ENCODE data around the gene THEMIS2.

Gene THEMIS2

DNA sequence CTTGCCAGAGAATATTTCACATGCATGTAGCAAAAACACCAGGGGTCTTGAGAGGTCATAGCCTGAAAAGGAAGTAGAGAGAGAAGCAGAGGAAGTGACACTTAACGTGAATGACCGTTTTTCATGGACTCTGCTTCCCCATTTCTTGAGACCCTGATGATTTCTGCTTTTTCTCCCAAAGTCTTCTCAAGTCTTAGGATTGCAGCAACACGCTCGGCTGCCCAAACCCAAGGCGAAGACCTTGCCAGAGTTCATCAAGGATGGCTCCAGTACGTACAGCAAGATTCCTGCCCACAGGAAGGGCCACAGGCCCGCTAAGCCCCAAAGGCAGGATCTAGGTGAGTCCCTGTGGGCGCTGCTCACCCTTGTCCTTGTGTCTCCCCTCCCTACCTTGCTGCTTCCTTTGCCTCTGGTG is 12.8 kb downstream of the THEMIS2 start:
- Histone ChIP-seq H3K36me3 (ENCODE audit: control insufficient read depth in 2 of 2, insufficient read depth in 2 of 2, low read length in 2 of 2) (peaks cover 16 to 19% of the 10 kb centered on the region in 2 donors), H3K4me3 (ENCODE audit: low read length in 2 of 2) (no peak overlapping the region), H3K27ac (ENCODE audit: low read depth in 2 of 2, low read length in 2 of 2) (peak overlapping the region; percentile 69 to 75)

GRCh38 chr1:27885621-27886352 is 13.4 kb downstream of the THEMIS2 start:
- Histone ChIP-seq H3K27ac (ENCODE audit: low read depth in 2 of 2, low read length in 2 of 2) (peak overlapping the region; percentile 69 to 75), H3K36me3 (ENCODE audit: control insufficient read depth in 2 of 2, insufficient read depth in 2 of 2, low read length in 2 of 2) (peaks cover 16 to 19% of the 10 kb centered on the region in 2 donors), H3K9ac (ENCODE audit: low read depth in 1 of 2, low read length in 2 of 2) (peak overlapping the region in 1 of 2 donors; percentile 9), H3K4me3 (ENCODE audit: low read length in 2 of 2) (peak overlapping the region in 1 of 2 donors; percentile 14), H3K4me1 (ENCODE audit: control insufficient read depth in 2 of 2, insufficient read depth in 2 of 2, low read length in 2 of 2) (peaks cover 6 to 8% of the 10 kb centered on the region in 2 donors), H3K9me3 (ENCODE audit: control insufficient read depth in 2 of 2, low read length in 2 of 2) (no peaks in the 10 kb centered on the region), H3K27me3 (ENCODE audit: control insufficient read depth in 2 of 2, insufficient read depth in 2 of 2, low read length in 2 of 2) (no peaks in the 10 kb centered on the region)

More for the DNA sequence above, 12.8 kb downstream of the THEMIS2 start:
- no peaks in the 10 kb centered on the region for H3K9me3 ChIP-seq (ENCODE audit: control insufficient read depth in 2 of 2, low read length in 2 of 2)
- peaks cover 6 to 8% of the 10 kb centered on the region in 2 donors for H3K4me1 ChIP-seq (ENCODE audit: control insufficient read depth in 2 of 2, insufficient read depth in 2 of 2, low read length in 2 of 2)
- H3K27me3 ChIP-seq (ENCODE audit: control insufficient read depth in 2 of 2, insufficient read depth in 2 of 2, low read length in 2 of 2), result no peaks in the 10 kb centered on the region
- no peak overlapping the region for H3K9ac ChIP-seq (ENCODE audit: low read depth in 1 of 2, low read length in 2 of 2)

DNA sequence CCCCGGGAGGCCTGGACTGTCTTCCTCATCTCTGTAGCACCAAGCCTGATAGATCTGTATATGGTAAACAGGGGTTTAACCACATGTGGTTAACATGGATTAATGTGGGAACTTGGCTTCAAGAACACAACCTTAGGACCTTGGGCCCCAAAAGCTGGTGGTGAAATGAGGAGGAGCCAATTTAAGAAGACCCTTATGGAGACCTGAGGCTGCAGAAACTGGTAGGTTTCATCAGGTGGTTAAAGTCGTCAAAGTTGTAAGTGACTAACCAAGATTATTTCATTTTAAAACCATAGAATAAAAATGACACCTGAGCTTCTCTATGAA is 14.0 kb downstream of the THEMIS2 start:
- H3K9me3 ChIP-seq (ENCODE audit: control insufficient read depth in 2 of 2, low read length in 2 of 2), result no peaks in the 10 kb centered on the region
- peaks cover 17 to 22% of the 10 kb centered on the region in 2 donors for H3K36me3 ChIP-seq (ENCODE audit: control insufficient read depth in 2 of 2, insufficient read depth in 2 of 2, low read length in 2 of 2)
- H3K9ac ChIP-seq (ENCODE audit: low read depth in 1 of 2, low read length in 2 of 2), result peak overlapping the region in 1 of 2 donors; percentile 9
- H3K27ac ChIP-seq (ENCODE audit: low read depth in 2 of 2, low read length in 2 of 2), result peak overlapping the region; percentile 51 to 75
- H3K4me3 ChIP-seq (ENCODE audit: low read length in 2 of 2), result peak overlapping the region in 1 of 2 donors; percentile 14
- H3K27me3 ChIP-seq (ENCODE audit: control insufficient read depth in 2 of 2, insufficient read depth in 2 of 2, low read length in 2 of 2), result no peaks in the 10 kb centered on the region
- H3K4me1 ChIP-seq (ENCODE audit: control insufficient read depth in 2 of 2, insufficient read depth in 2 of 2, low read length in 2 of 2), result peaks cover 6 to 8% of the 10 kb centered on the region in 2 donors

DNA sequence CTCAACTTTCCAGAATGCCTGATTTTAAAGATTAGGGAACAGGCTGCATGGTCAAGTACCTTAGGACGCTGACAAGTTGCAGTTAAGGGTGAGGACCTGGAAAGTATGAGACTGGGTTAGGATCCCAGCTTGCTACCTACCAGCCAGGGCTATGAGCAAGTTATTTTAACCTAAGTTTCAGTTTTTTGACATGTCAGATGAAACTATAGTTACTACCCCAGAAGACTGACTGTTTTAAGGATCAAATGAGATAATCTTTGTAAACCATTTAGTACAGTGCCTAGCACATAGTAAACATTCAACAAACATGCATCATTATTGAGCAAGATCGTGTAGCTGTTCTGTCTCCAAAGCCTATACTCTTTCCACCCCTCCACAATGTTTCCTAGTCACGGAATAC is 14.4 kb downstream of the THEMIS2 start:
- peaks cover 6 to 8% of the 10 kb centered on the region in 2 donors for H3K4me1 ChIP-seq (ENCODE audit: control insufficient read depth in 2 of 2, insufficient read depth in 2 of 2, low read length in 2 of 2)
- peaks cover 21 to 26% of the 10 kb centered on the region in 2 donors for H3K36me3 ChIP-seq (ENCODE audit: control insufficient read depth in 2 of 2, insufficient read depth in 2 of 2, low read length in 2 of 2)
- no peaks in the 10 kb centered on the region for H3K27me3 ChIP-seq (ENCODE audit: control insufficient read depth in 2 of 2, insufficient read depth in 2 of 2, low read length in 2 of 2)
- H3K4me3 ChIP-seq (ENCODE audit: low read length in 2 of 2), result peak overlapping the region in 1 of 2 donors; percentile 14
- peak overlapping the region; percentile 51 to 75 for H3K27ac ChIP-seq (ENCODE audit: low read depth in 2 of 2, low read length in 2 of 2)
- peak overlapping the region in 1 of 2 donors; percentile 34 for H3K9ac ChIP-seq (ENCODE audit: low read depth in 1 of 2, low read length in 2 of 2)
- H3K9me3 ChIP-seq (ENCODE audit: control insufficient read depth in 2 of 2, low read length in 2 of 2), result no peaks in the 10 kb centered on the region

DNA sequence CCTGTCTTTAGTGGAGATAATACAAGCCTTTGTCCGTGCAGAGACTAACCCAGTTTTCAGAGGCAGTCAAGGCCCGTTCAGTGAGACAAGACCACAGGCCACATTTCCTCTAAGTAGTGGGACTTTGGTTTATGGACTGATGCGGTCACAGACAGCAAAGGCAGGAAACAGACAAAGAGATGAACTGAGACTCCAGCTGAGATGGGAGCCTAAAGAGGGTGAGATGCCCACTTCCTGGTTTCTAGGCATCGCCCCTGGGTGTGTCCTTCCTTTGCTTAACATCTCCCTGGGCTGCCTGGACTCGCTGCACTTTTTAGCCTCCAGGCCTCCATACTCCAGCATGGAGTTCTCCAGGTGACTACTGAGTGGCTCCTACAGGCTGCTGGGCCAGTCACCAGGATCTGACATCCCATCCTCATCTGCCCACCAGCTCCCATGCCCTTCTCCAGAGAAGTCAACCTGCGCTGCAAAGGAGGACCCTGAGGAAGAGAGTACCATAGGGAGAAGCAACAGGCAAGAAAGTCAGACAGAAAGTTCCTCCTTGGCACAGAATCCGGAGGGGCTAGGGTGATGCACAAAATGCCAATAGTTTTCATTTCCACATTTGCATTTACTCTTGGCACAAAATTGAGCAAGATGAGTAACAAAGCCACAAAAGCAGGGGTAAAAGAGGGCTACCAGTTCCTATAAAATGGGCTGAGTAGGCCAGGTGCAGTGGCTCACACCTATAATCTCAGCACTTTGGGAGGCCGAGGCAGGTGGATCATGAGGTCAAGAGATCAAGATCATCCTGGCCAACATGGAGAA is 15.1 kb downstream of the THEMIS2 start:
- Histone ChIP-seq H3K36me3 (ENCODE audit: control insufficient read depth in 2 of 2, insufficient read depth in 2 of 2, low read length in 2 of 2) (peaks cover 22 to 27% of the 10 kb centered on the region in 2 donors), H3K4me3 (ENCODE audit: low read length in 2 of 2) (peak overlapping the region in 1 of 2 donors; percentile 14), H3K27me3 (ENCODE audit: control insufficient read depth in 2 of 2, insufficient read depth in 2 of 2, low read length in 2 of 2) (no peaks in the 10 kb centered on the region), H3K9me3 (ENCODE audit: control insufficient read depth in 2 of 2, low read length in 2 of 2) (no peaks in the 10 kb centered on the region), H3K9ac (ENCODE audit: low read depth in 1 of 2, low read length in 2 of 2) (peak overlapping the region in 1 of 2 donors; percentile 24), H3K4me1 (ENCODE audit: control insufficient read depth in 2 of 2, insufficient read depth in 2 of 2, low read length in 2 of 2) (peaks cover 6 to 8% of the 10 kb centered on the region in 2 donors), H3K27ac (ENCODE audit: low read depth in 2 of 2, low read length in 2 of 2) (peak overlapping the region; percentile 51 to 75)

DNA sequence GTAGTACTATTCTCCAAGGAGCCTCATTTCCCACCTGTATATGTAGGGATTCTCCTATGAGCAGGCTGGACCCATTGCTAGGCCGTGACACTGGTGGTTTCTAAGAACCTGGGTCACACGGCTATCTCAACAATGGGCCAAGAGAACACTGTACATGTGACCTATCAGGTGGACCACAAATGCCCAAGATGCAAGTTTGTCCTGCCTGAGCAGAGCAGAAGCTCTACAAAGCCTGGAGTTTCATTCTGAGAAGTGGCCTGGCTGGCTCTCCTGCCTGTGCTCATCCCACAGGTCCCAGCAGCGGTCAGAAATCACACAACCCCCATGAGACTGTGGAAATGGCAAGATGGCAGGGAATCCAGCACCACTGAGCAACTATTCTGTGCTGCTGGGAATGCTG is 17.2 kb downstream of the THEMIS2 start:
- H3K9me3 ChIP-seq (ENCODE audit: control insufficient read depth in 2 of 2, low read length in 2 of 2), result no peaks in the 10 kb centered on the region
- no peaks in the 10 kb centered on the region for H3K27me3 ChIP-seq (ENCODE audit: control insufficient read depth in 2 of 2, insufficient read depth in 2 of 2, low read length in 2 of 2)
- H3K4me1 ChIP-seq (ENCODE audit: control insufficient read depth in 2 of 2, insufficient read depth in 2 of 2, low read length in 2 of 2), result peaks cover 5 to 6% of the 10 kb centered on the region in 2 donors
- H3K27ac ChIP-seq (ENCODE audit: low read depth in 2 of 2, low read length in 2 of 2), result peak overlapping the region; percentile 26 to 74
- no peak overlapping the region for H3K9ac ChIP-seq (ENCODE audit: low read depth in 1 of 2, low read length in 2 of 2)
- no peak overlapping the region for H3K4me3 ChIP-seq (ENCODE audit: low read length in 2 of 2)
- peaks cover 33 to 40% of the 10 kb centered on the region in 2 donors for H3K36me3 ChIP-seq (ENCODE audit: control insufficient read depth in 2 of 2, insufficient read depth in 2 of 2, low read length in 2 of 2)

DNA sequence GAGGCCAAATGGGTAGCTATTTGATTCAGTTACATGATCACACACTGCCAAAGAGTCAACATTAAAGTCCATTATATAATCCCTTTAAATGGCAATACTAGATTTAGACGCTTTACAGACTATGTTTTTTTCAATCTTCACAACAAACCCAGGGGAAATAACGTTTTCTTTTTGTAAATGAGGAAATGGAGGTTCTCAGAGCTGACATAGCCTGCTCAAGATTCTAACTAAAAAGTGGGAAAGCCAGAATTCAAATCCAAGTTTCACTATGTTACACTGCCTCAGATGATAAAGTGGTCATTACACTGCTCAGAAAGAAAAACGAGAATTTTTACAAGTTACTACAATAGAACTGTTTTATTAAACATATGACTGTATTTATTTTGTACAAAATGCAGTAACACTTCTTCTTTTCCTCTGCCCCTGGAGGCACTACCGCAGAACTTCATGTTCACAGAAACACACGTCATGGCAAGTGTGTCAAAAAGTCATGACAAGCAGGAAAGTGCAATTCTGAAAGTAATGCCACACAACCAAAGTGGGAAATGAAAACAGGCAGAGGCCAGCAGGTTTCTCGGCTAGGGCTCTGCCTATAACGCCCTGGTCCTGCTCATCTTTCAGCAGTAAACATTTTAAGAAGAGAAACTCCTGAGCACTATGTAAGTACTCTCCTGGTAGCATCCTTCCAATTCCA is 19.0 kb downstream of the THEMIS2 start:
- H3K27me3 ChIP-seq (ENCODE audit: control insufficient read depth in 2 of 2, insufficient read depth in 2 of 2, low read length in 2 of 2), result no peaks in the 10 kb centered on the region
- peak overlapping the region; percentile 75 to 78 for H3K27ac ChIP-seq (ENCODE audit: low read depth in 2 of 2, low read length in 2 of 2)
- no peak overlapping the region for H3K4me3 ChIP-seq (ENCODE audit: low read length in 2 of 2)
- no peaks in the 10 kb centered on the region for H3K9me3 ChIP-seq (ENCODE audit: control insufficient read depth in 2 of 2, low read length in 2 of 2)
- peak overlapping the region in 1 of 2 donors; percentile 26 for H3K9ac ChIP-seq (ENCODE audit: low read depth in 1 of 2, low read length in 2 of 2)
- peaks cover 5 to 6% of the 10 kb centered on the region in 2 donors for H3K4me1 ChIP-seq (ENCODE audit: control insufficient read depth in 2 of 2, insufficient read depth in 2 of 2, low read length in 2 of 2)
- peaks cover 39 to 52% of the 10 kb centered on the region in 2 donors for H3K36me3 ChIP-seq (ENCODE audit: control insufficient read depth in 2 of 2, insufficient read depth in 2 of 2, low read length in 2 of 2)

DNA sequence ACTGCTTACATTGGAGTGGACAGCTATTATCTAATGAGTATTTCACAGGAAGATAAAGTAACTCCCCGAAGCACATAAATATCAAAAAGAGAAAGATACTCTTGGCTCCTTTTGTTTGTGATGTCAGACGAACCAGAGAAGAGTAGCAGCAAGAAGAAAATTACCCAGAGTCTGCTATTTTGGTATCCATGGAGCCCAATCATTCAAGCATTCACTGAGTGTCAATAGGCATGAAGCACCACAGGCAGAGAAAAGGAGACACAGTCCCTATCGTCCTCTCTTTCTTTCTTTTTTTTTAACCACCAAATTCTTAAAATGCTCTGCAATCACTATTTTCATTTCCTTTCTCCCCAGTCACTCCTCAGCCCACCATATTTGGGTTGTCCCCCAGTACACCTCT is 22.2 kb downstream of the THEMIS2 start:
- H3K4me3 ChIP-seq (ENCODE audit: low read length in 2 of 2), result no peak overlapping the region
- no peaks in the 10 kb centered on the region for H3K4me1 ChIP-seq (ENCODE audit: control insufficient read depth in 2 of 2, insufficient read depth in 2 of 2, low read length in 2 of 2)
- H3K27ac ChIP-seq (ENCODE audit: low read depth in 2 of 2, low read length in 2 of 2), result no peak overlapping the region
- H3K9ac ChIP-seq (ENCODE audit: low read depth in 1 of 2, low read length in 2 of 2), result no peak overlapping the region
- H3K36me3 ChIP-seq (ENCODE audit: control insufficient read depth in 2 of 2, insufficient read depth in 2 of 2, low read length in 2 of 2), result peaks cover 42 to 58% of the 10 kb centered on the region in 2 donors
- no peaks in the 10 kb centered on the region for H3K27me3 ChIP-seq (ENCODE audit: control insufficient read depth in 2 of 2, insufficient read depth in 2 of 2, low read length in 2 of 2)
- H3K9me3 ChIP-seq (ENCODE audit: control insufficient read depth in 2 of 2, low read length in 2 of 2), result no peaks in the 10 kb centered on the region

- Histone ChIP-seq H3K27me3 (ENCODE audit: control insufficient read depth in 2 of 2, insufficient read depth in 2 of 2, low read length in 2 of 2) (no peaks in the 10 kb centered on the region), H3K36me3 (ENCODE audit: control insufficient read depth in 2 of 2, insufficient read depth in 2 of 2, low read length in 2 of 2) (peaks cover 20 to 39% of the 10 kb centered on the region in 2 donors), H3K27ac (ENCODE audit: low read depth in 2 of 2, low read length in 2 of 2) (no peak overlapping the region), H3K9ac (ENCODE audit: low read depth in 1 of 2, low read length in 2 of 2) (no peak overlapping the region), H3K4me1 (ENCODE audit: control insufficient read depth in 2 of 2, insufficient read depth in 2 of 2, low read length in 2 of 2) (no peaks in the 10 kb centered on the region), H3K4me3 (ENCODE audit: low read length in 2 of 2) (no peak overlapping the region), H3K9me3 (ENCODE audit: control insufficient read depth in 2 of 2, low read length in 2 of 2) (no peaks in the 10 kb centered on the region)
Observed at GRCh38 chr1:27906759-27907158, 34.4 kb downstream of the THEMIS2 start.

All from mucosa of rectum (tissue), 2 donors.